ENCODE data around the gene HMCN2. TPM values are rescaled to one million over a fixed set of nuclear protein-coding genes. Genes with fewer than 3 reads are reported as not detected.

Gene HMCN2
- polyA plus RNA-seq, 1 experiment, result under 0.01 TPM

DNA sequence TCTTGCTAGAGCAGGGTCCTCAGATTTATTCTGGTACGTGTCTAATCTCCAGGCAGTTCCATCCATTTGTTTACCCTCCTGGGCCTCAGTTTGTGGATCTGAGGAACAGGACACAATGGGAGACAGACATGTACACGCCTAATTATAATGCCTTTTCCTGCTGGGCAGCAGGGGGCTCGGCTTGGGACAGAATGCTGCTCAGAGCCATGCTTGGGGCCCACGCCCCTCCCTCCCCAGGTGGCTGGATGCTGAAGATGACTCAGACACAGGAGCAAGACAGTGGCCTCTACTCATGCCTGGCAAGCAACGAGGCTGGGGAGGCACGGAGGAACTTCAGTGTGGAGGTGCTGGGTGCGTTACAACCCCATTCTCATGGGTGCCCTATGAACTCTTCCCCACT lies 106.5 kb downstream of the HMCN2 start:
- CTCF ChIA-PET, result interaction anchor here (0.5 kb wide), 1 partner anchor 89 kb away, joined by 6 read pairs; no protein-coding TSS in a partner anchor
- H3K9me3 ChIP-seq (ENCODE audit: control insufficient read depth, insufficient read depth, low read length), result no peaks in the 10 kb centered on the region
- DNase-seq (ENCODE audit: low read depth, low spot score), result no peak
- TF ChIP-seq, protein P1, sequence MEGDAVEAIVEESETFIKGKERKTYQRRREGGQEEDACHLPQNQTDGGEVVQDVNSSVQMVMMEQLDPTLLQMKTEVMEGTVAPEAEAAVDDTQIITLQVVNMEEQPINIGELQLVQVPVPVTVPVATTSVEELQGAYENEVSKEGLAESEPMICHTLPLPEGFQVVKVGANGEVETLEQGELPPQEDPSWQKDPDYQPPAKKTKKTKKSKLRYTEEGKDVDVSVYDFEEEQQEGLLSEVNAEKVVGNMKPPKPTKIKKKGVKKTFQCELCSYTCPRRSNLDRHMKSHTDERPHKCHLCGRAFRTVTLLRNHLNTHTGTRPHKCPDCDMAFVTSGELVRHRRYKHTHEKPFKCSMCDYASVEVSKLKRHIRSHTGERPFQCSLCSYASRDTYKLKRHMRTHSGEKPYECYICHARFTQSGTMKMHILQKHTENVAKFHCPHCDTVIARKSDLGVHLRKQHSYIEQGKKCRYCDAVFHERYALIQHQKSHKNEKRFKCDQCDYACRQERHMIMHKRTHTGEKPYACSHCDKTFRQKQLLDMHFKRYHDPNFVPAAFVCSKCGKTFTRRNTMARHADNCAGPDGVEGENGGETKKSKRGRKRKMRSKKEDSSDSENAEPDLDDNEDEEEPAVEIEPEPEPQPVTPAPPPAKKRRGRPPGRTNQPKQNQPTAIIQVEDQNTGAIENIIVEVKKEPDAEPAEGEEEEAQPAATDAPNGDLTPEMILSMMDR (IDR thresholded peaks at IDR 0.05; ENCODE audit: low read depth, low read length), result no peak
- H3K27ac ChIP-seq (ENCODE audit: low read depth, low read length), result no peak overlapping the region
- POLR2A ChIA-PET, result no interaction called here
- peaks cover 38% of the 10 kb centered on the region for H3K27me3 ChIP-seq (ENCODE audit: control insufficient read depth, insufficient read depth, low read length)
- no peak overlapping the region for H3K4me3 ChIP-seq (ENCODE audit: low read depth, low read length)

DNA sequence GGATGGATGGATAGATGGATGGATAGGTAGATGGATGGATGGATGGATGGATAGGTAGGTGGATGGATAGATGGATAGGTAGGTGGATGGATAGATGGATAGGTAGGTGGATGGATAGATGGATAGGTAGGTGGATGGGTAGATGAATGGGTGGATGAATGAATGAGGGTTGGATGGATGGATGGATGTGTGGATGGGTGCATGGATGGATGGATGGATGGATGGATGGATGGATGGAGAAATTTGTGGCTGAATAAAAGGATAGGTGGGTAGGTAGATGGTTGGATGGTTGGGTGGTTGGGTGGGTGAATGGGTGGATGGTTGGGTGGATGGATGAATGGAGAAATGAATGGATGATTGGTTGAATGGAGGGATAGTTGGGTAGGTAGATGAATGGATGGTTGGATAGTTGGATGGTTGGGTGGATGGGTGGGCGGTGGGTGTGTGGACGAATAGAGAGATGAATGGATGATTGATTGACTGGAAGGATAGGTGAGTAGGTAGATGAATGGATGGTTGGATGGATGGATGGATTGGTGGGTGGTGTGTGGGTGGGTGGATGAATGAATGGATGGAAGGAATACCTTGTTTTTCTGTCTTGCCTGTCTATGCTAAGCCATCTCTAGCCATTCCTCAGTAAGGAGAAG lies 108.2 kb downstream of the HMCN2 start:
- Histone ChIP-seq H3K27ac (ENCODE audit: low read depth, low read length) (no peak overlapping the region), H3K9me3 (ENCODE audit: control insufficient read depth, insufficient read depth, low read length) (no peaks in the 10 kb centered on the region), H3K4me3 (ENCODE audit: low read depth, low read length) (no peak overlapping the region), H3K27me3 (ENCODE audit: control insufficient read depth, insufficient read depth, low read length) (peaks cover 38% of the 10 kb centered on the region)
- CTCF ChIA-PET, result no interaction called here
- no peak for DNase-seq (ENCODE audit: low read depth, low spot score)
- POLR2A ChIA-PET, result no interaction called here
- TF ChIP-seq, protein P1 (IDR thresholded peaks at IDR 0.05; ENCODE audit: low read depth, low read length), result no peak

DNA sequence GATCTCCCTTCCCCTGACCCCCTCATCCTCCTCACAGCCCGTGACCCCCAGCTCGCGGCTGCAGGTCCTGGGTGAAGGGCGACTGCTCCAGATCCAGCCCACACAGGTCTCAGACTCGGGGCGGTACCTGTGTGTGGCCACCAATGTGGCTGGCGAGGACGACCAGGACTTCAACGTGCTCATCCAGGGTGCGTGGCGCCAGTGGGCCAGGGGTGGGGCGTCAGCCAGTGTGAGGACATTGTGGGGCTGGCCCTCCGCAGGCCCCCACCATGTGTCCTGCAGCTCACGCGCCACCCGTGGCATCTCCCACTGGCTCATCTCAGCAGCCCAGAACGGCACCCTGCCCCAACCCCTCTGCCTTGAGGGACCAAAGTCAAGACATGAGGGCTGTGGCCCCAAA lies 112.1 kb downstream of the HMCN2 start:
- ChIA-PET CTCF (no interaction called here), POLR2A (no interaction called here)
- no peak overlapping the region for H3K27ac ChIP-seq (ENCODE audit: low read depth, low read length)
- H3K27me3 ChIP-seq (ENCODE audit: control insufficient read depth, insufficient read depth, low read length), result peaks cover 24% of the 10 kb centered on the region
- H3K4me3 ChIP-seq (ENCODE audit: low read depth, low read length), result no peak overlapping the region
- no peaks in the 10 kb centered on the region; the same call in 1 of the 2 replicates for H3K9me3 ChIP-seq (ENCODE audit: control insufficient read depth, insufficient read depth, low read length)
- no peak for DNase-seq (ENCODE audit: low read depth, low spot score)
- TF ChIP-seq, protein P1 (IDR thresholded peaks at IDR 0.05; ENCODE audit: low read depth, low read length), result no peak

DNA sequence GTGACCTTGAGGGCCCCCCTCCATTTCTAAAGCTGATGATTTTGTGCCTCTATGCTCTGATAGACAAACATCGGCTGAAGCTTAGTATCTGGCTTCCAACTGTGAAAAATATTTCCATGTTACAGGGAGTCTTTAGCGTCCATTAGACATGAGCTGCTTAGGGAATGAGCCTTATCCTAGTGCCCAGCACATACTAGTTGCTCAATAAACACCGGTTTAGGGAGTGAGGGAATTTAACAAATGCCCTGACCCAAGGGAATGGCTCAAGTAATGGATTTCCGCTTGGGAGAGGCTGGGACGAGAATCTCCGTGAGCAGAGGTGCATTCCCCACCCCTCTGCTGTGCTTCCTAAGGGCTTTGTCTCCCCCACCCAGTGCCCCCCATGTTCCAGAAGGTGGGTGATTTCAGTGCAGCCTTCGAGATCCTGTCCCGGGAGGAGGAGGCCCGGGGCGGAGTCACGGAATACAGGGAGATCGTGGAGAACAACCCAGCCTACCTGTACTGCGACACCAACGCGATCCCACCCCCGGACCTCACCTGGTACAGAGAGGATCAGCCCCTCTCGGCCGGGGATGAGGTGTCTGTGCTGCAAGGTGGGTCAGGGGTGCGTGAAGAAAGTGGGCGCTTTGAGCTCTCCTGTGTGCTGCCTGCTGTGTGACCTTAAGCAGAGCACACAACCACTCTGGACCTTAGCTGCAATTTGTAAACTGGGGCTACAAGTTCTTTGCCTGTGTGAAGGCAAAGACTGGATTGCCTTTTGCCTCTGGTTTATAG lies 113.5 kb downstream of the HMCN2 start:
- no peak overlapping the region for H3K4me3 ChIP-seq (ENCODE audit: low read depth, low read length)
- no peaks in the 10 kb centered on the region; the same call in 1 of the 2 replicates for H3K9me3 ChIP-seq (ENCODE audit: control insufficient read depth, insufficient read depth, low read length)
- TF ChIP-seq, protein P1 (IDR thresholded peaks at IDR 0.05; ENCODE audit: low read depth, low read length), result no peak
- no peak overlapping the region for H3K27ac ChIP-seq (ENCODE audit: low read depth, low read length)
- DNase-seq (ENCODE audit: low read depth, low spot score), result no peak
- POLR2A ChIA-PET, result no interaction called here
- CTCF ChIA-PET, result no interaction called here
- H3K27me3 ChIP-seq (ENCODE audit: control insufficient read depth, insufficient read depth, low read length), result peaks cover 32% of the 10 kb centered on the region

DNA sequence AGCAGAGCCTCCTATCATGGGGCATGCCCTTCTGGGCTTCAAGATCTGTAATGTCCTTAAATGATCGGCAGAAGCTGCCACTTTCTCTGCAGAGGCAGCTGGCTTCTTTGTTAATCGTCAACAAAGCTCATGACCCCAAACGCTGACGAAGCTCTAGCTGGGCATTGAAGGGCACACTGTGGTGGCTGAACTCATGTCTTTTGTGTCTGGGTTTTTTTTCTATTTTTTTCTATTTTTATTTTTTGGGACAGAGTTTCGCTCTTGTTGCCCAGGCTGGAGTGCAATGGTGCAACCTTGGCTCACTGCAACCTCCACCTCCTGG lies 114.0 kb downstream of the HMCN2 start:
- POLR2A ChIA-PET, result no interaction called here
- no peak for DNase-seq (ENCODE audit: low read depth, low spot score)
- H3K9me3 ChIP-seq (ENCODE audit: control insufficient read depth, insufficient read depth, low read length), result no peaks in the 10 kb centered on the region; the same call in 1 of the 2 replicates
- H3K27me3 ChIP-seq (ENCODE audit: control insufficient read depth, insufficient read depth, low read length), result peaks cover 34% of the 10 kb centered on the region
- CTCF ChIA-PET, result no interaction called here
- TF ChIP-seq, protein P1 (IDR thresholded peaks at IDR 0.05; ENCODE audit: low read depth, low read length), result no peak
- no peak overlapping the region for H3K27ac ChIP-seq (ENCODE audit: low read depth, low read length)
- H3K4me3 ChIP-seq (ENCODE audit: low read depth, low read length), result no peak overlapping the region

All from AG04450 (cell line).